ENCODE results near the gene PPP1R3F. TPM values are rescaled to one million over a fixed set of nuclear protein-coding genes. Genes with fewer than 3 reads are reported as not detected.

Gene PPP1R3F
- total and polyA plus RNA-seq, 7 experiments from 2014 or later, result 8.9 to 16.3 (median 9.7) TPM

- Histone ChIP-seq H3K4me1 (ENCODE audit: control insufficient read depth in 2 of 2, insufficient read depth in 2 of 2, low read length in 2 of 2) (peaks cover 0 to 4% of the 10 kb centered on the region in 2 donors), H3K27ac (ENCODE audit: low read depth, low read length) (no peak overlapping the region), H3K9me3 (ENCODE audit: control insufficient read depth in 2 of 3, low read length in 3 of 3) (no peaks in the 10 kb centered on the region), H3K4me3 (ENCODE audit: low read length) (no peak overlapping the region), H3K27me3 (ENCODE audit: control insufficient read depth in 2 of 2, insufficient read depth in 2 of 2, low read length in 2 of 2) (no peaks in the 10 kb centered on the region), H3K36me3 (ENCODE audit: control insufficient read depth in 2 of 3, insufficient read depth in 3 of 3, low read length in 3 of 3) (no peaks in the 10 kb centered on the region)
- peaks cover 0 to 4% (median 0%) of the 10 kb centered on the region in 11 donors for H3K9me3 Mint-ChIP-seq
- ATAC-seq, result no peak
- H3K4me3 Mint-ChIP-seq, result no peak overlapping the region
- H3K36me3 Mint-ChIP-seq, result no peaks in the 10 kb centered on the region
- ChIA-PET POLR2A (interaction anchor here (1.2 kb wide), 1 partner anchor 41 kb away, joined by 3 read pairs; no protein-coding TSS in a partner anchor), CTCF (no interaction called here)
- no peak for DNase-seq
- intact Hi-C loops (cut with micrococcal nuclease), result no loop called here
- H3K27me3 Mint-ChIP-seq, result peaks cover 0 to 8% (median 0%) of the 10 kb centered on the region in 5 donors
- H3K27ac Mint-ChIP-seq, result no peak overlapping the region
- H3K4me1 Mint-ChIP-seq, result peaks cover 4 to 20% (median 16%) of the 10 kb centered on the region in 7 donors
Measured at GRCh38 chrX:49228185-49228584, 41.4 kb upstream of the PPP1R3F start.

- Histone ChIP-seq H3K36me3 (ENCODE audit: control insufficient read depth in 2 of 3, insufficient read depth in 3 of 3, low read length in 3 of 3) (no peaks in the 10 kb centered on the region), H3K27me3 (ENCODE audit: control insufficient read depth in 2 of 2, insufficient read depth in 2 of 2, low read length in 2 of 2) (no peaks in the 10 kb centered on the region), H3K4me3 (ENCODE audit: low read length) (peak overlapping the region; percentile 28), H3K9me3 (ENCODE audit: control insufficient read depth in 2 of 3, low read length in 3 of 3) (no peaks in the 10 kb centered on the region), H3K27ac (ENCODE audit: low read depth, low read length) (peak overlapping the region; percentile 71), H3K4me1 (ENCODE audit: control insufficient read depth in 2 of 2, insufficient read depth in 2 of 2, low read length in 2 of 2) (peaks cover 0 to 4% of the 10 kb centered on the region in 2 donors)
- peak; percentile 78 for ATAC-seq
- H3K4me1 Mint-ChIP-seq, result peaks cover 6 to 26% (median 21%) of the 10 kb centered on the region in 7 donors
- peaks cover 0 to 4% (median 0%) of the 10 kb centered on the region in 11 donors for H3K9me3 Mint-ChIP-seq
- DNase-seq, result peak; percentile 19 to 63 (median 44)
- peak overlapping the region; percentile 76 to 87 (median 80) for H3K4me3 Mint-ChIP-seq
- H3K27me3 Mint-ChIP-seq, result no peaks in the 10 kb centered on the region
- ChIA-PET CTCF (no interaction called here), POLR2A (interaction anchor here (0.6 to 1.5 kb wide), 3 partner anchors 37 to 75 kb away, joined by 3 to 4 read pairs (median 3); no protein-coding TSS in a partner anchor)
- peak overlapping the region; percentile 67 to 94 (median 88) for H3K27ac Mint-ChIP-seq
- no peaks in the 10 kb centered on the region for H3K36me3 Mint-ChIP-seq
- intact Hi-C loops (cut with micrococcal nuclease), result loop anchor here (1.0 to 2.0 kb wide), 4 partner anchors 30 to 524 kb away; partner anchors contain the start of genes PPP1R3F (in 2 of the 2) and SYP (in 2 of the 2)
Measured at GRCh38 chrX:49230500-49231232, 38.9 kb upstream of the PPP1R3F start.

GRCh38 chrX:49231333-49232000 lies 38.1 kb upstream of the PPP1R3F start:
- Mint-ChIP-seq H3K36me3 (no peaks in the 10 kb centered on the region), H3K27me3 (no peaks in the 10 kb centered on the region), H3K27ac (peak overlapping the region in 8 of 9 donors; percentile 67 to 94 (median 84)), H3K4me1 (peaks cover 6 to 30% (median 21%) of the 10 kb centered on the region in 7 donors), H3K4me3 (peak overlapping the region; percentile 66 to 86 (median 79)), H3K9me3 (peaks cover 0 to 5% (median 0%) of the 10 kb centered on the region in 11 donors)
- DNase-seq, result no peak
- ChIA-PET POLR2A (no interaction called here), CTCF (no interaction called here)
- peaks cover 2 to 11% of the 10 kb centered on the region in 2 donors for H3K4me1 ChIP-seq (ENCODE audit: control insufficient read depth in 2 of 2, insufficient read depth in 2 of 2, low read length in 2 of 2)
- no peaks in the 10 kb centered on the region for H3K27me3 ChIP-seq (ENCODE audit: control insufficient read depth in 2 of 2, insufficient read depth in 2 of 2, low read length in 2 of 2)
- ATAC-seq, result no peak
- no peaks in the 10 kb centered on the region for H3K36me3 ChIP-seq (ENCODE audit: control insufficient read depth in 2 of 3, insufficient read depth in 3 of 3, low read length in 3 of 3)
- H3K27ac ChIP-seq (ENCODE audit: low read depth, low read length), result peak overlapping the region; percentile 71
- intact Hi-C loops (cut with micrococcal nuclease), result loop anchor here in 1 of 2 donors (2.0 kb wide), 2 partner anchors 31 to 523 kb away; partner anchors contain the start of gene SYP
- peak overlapping the region; percentile 28 for H3K4me3 ChIP-seq (ENCODE audit: low read length)
- H3K9me3 ChIP-seq (ENCODE audit: control insufficient read depth in 2 of 3, low read length in 3 of 3), result no peaks in the 10 kb centered on the region

- H3K27me3 ChIP-seq (ENCODE audit: control insufficient read depth in 2 of 2, insufficient read depth in 2 of 2, low read length in 2 of 2), result no peaks in the 10 kb centered on the region
- ChIA-PET POLR2A (no interaction called here), CTCF (no interaction called here)
- Mint-ChIP-seq H3K9me3 (peaks cover 0 to 6% (median 0%) of the 10 kb centered on the region in 11 donors), H3K27ac (peak overlapping the region in 3 of 9 donors; percentile 38 to 77 (median 51)), H3K4me1 (peaks cover 15 to 41% (median 31%) of the 10 kb centered on the region in 7 donors), H3K36me3 (peaks cover 0 to 4% (median 0%) of the 10 kb centered on the region in 5 donors), H3K27me3 (no peaks in the 10 kb centered on the region), H3K4me3 (peak overlapping the region in 3 of 10 donors; percentile 15 to 76 (median 31))
- H3K36me3 ChIP-seq (ENCODE audit: control insufficient read depth in 2 of 3, insufficient read depth in 3 of 3, low read length in 3 of 3), result no peaks in the 10 kb centered on the region
- intact Hi-C loops (cut with micrococcal nuclease), result no loop called here
- no peaks in the 10 kb centered on the region for H3K9me3 ChIP-seq (ENCODE audit: control insufficient read depth in 2 of 3, low read length in 3 of 3)
- no peak overlapping the region for H3K27ac ChIP-seq (ENCODE audit: low read depth, low read length)
- ATAC-seq (no peak), DNase-seq (no peak)
- H3K4me1 ChIP-seq (ENCODE audit: control insufficient read depth in 2 of 2, insufficient read depth in 2 of 2, low read length in 2 of 2), result peaks cover 9 to 16% of the 10 kb centered on the region in 2 donors
- no peak overlapping the region for H3K4me3 ChIP-seq (ENCODE audit: low read length)
Measured at GRCh38 chrX:49232525-49232924, 37.1 kb upstream of the PPP1R3F start.

GRCh38 chrX:49233176-49233575 lies 36.4 kb upstream of the PPP1R3F start, which contains the start of gene CACNA1F:
Gene CACNA1F (minus strand): TSS chrX:49233340. CDS start chrX:49233309, 31 bp downstream.
- H3K36me3 ChIP-seq (ENCODE audit: control insufficient read depth in 2 of 3, insufficient read depth in 3 of 3, low read length in 3 of 3), result no peaks in the 10 kb centered on the region
- peaks cover 9 to 16% of the 10 kb centered on the region in 2 donors for H3K4me1 ChIP-seq (ENCODE audit: control insufficient read depth in 2 of 2, insufficient read depth in 2 of 2, low read length in 2 of 2)
- ChIA-PET POLR2A (interaction anchor here (0.6 kb wide), 1 partner anchor 139 kb away, joined by 5 read pairs; no protein-coding TSS in a partner anchor), CTCF (no interaction called here)
- peak within 1 kb of the TSS in 4 of 9 donors; percentile 38 to 93 (median 64) for H3K27ac Mint-ChIP-seq
- intact Hi-C loops (cut with micrococcal nuclease), result no loop called here
- H3K36me3 Mint-ChIP-seq, result peaks cover 0 to 4% (median 0%) of the 10 kb centered on the region in 5 donors
- H3K27me3 Mint-ChIP-seq, result no peaks in the 10 kb centered on the region
- no peak within 1 kb of the TSS for H3K27ac ChIP-seq (ENCODE audit: low read depth, low read length)
- H3K4me1 Mint-ChIP-seq, result peaks cover 15 to 41% (median 31%) of the 10 kb centered on the region in 7 donors
- no peak within 1 kb of the TSS for H3K4me3 ChIP-seq (ENCODE audit: low read length)
- no peaks in the 10 kb centered on the region for H3K9me3 ChIP-seq (ENCODE audit: control insufficient read depth in 2 of 3, low read length in 3 of 3)
- H3K9me3 Mint-ChIP-seq, result peaks cover 0 to 5% (median 0%) of the 10 kb centered on the region in 11 donors
- peak within 1 kb of the TSS in 5 of 10 donors; percentile 15 to 76 (median 31) for H3K4me3 Mint-ChIP-seq
- H3K27me3 ChIP-seq (ENCODE audit: control insufficient read depth in 2 of 2, insufficient read depth in 2 of 2, low read length in 2 of 2), result no peaks in the 10 kb centered on the region
- DNase-seq, result no peak
- no peak for ATAC-seq

GRCh38 chrX:49233887-49234555 lies 35.6 kb upstream of the PPP1R3F start:
- intact Hi-C loops (cut with micrococcal nuclease), result loop anchor here in 1 of 2 donors (2.0 kb wide), 2 partner anchors 43 to 75 kb away; no protein-coding TSS in a partner anchor
- no peak for ATAC-seq
- peaks cover 9 to 16% of the 10 kb centered on the region in 2 donors for H3K4me1 ChIP-seq (ENCODE audit: control insufficient read depth in 2 of 2, insufficient read depth in 2 of 2, low read length in 2 of 2)

More at GRCh38 chrX:49233887-49234555, 35.6 kb upstream of the PPP1R3F start:
- Histone ChIP-seq H3K9me3 (ENCODE audit: control insufficient read depth in 2 of 3, low read length in 3 of 3) (no peaks in the 10 kb centered on the region), H3K27ac (ENCODE audit: low read depth, low read length) (no peak overlapping the region), H3K4me3 (ENCODE audit: low read length) (no peak overlapping the region), H3K27me3 (ENCODE audit: control insufficient read depth in 2 of 2, insufficient read depth in 2 of 2, low read length in 2 of 2) (no peaks in the 10 kb centered on the region), H3K36me3 (ENCODE audit: control insufficient read depth in 2 of 3, insufficient read depth in 3 of 3, low read length in 3 of 3) (no peaks in the 10 kb centered on the region)
- Mint-ChIP-seq H3K9me3 (peaks cover 0 to 5% (median 0%) of the 10 kb centered on the region in 11 donors), H3K36me3 (peaks cover 0 to 4% (median 0%) of the 10 kb centered on the region in 5 donors), H3K4me1 (peaks cover 15 to 45% (median 31%) of the 10 kb centered on the region in 7 donors), H3K27ac (no peak overlapping the region), H3K4me3 (peak overlapping the region in 2 of 10 donors; percentile 29 to 45), H3K27me3 (no peaks in the 10 kb centered on the region)
- POLR2A ChIA-PET, result interaction anchor here (0.5 kb wide), 1 partner anchor 1995 kb away, joined by 3 read pairs; no protein-coding TSS in a partner anchor
- CTCF ChIA-PET, result interaction anchor here (0.8 kb wide), 1 partner anchor 41 kb away, joined by 4 read pairs; no protein-coding TSS in a partner anchor
- no peak for DNase-seq

Data from naive thymus-derived CD4-positive, alpha-beta T cell (primary cell).